SK-N-DZ (cell line): ENCODE results near the gene CCDC185.
"Not testable (repeated sequence)": the region's sequence is repeated elsewhere in the genome, so short reads cannot be mapped to it uniquely, and the experiment has no call there.

ENCODE experiments used
- DNase-seq: peaks from one replicate; pipeline ENCODE4 v3.0.0-alpha.2; 2015; ENCODE audit warnings: low spot score

Gene CCDC185

GRCh38 chr1:223394242-223394641 is 1.0 kb downstream of the CCDC185 start:
- no peak for DNase-seq

- no peak for DNase-seq
Measured at GRCh38 chr1:223394706-223395105, 1.5 kb downstream of the CCDC185 start.

DNA sequence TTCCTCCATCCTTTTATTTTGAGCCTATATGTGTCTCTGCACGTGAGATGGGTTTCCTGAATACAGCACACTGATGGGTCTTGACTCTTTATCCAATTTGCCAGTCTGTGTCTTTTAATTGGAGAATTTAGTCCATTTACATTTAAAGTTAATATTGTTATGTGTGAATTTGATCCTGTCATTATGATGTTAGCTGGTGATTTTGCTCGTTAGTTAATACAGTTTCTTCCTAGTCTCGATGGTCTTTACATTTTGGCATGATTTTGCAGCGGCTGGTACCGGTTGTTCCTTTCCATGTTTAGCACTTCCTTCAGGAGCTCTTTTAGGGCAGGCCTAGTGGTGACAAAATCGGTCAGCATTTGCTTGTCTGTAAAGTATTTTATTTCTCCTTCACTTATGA is 6.2 kb downstream of the CCDC185 start:
- DNase-seq, result not testable (repeated sequence)

- DNase-seq, result no peak
Measured at GRCh38 chr1:223401873-223402789, 8.9 kb downstream of the CCDC185 start.

DNA sequence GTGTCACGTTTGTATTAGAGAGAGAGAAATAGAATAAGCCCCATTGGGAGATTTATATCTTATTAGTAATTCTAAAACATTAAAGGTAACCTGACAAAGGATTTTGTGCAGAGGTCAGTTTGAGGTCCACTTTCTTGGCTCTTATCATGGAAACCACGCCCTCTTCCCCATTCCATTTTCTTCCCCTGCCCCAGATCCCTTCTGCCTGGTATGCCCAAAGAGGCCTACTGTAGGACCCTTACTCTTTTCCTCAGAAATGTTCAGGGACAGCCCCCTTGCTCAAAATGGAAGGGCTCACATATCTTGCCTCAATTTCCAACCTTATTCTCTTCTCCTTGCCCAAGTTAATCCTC is 9.6 kb downstream of the CCDC185 start:
- no peak for DNase-seq

DNA sequence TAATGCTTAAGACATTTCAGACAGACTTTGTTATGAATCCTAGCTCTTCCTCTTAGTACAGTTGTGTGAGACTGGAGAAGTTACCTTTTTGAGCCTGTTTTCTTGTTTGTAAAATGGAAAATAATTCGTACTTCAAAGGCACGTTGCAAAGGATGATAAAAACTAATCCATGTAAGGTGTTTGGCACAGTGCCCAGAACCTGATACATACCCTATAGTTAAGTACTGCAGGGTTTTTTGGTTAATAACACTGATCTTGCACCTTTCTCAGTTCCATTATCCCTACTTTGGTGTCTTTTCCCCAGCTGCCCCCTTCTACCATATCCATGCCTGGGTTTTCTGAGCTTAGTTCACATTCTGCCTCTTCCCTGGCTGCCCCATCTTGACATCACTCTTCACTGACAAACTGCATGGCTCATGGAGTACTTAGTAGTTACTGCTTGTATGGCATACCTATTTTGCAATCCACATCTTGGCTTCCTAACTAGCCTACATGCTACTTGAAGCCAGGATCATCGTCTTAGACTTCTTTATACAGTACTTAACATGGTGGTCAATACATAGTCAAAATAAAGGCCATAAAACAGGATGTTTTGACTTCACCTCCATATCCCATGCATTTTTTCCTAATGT is 10.1 kb downstream of the CCDC185 start:
- no peak for DNase-seq

DNA sequence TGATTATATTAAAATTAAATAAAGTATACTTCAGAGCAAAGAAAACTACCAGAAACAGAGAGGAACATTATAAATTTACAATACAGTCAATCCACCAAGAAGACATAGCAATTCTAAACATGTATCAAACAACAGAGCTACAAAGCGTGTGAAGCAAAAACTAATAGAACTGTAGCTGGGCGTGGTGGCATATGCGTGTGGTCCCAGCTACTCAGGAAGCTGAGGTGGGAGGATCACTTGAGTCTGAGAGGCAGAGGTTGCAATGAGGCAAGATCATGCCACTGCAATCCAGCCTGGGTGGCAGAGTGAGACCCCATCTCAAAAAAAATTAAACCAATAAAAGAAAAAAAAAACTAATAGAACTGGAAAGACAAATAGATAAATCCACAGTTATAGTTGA is 12.3 kb downstream of the CCDC185 start:
- no peak for DNase-seq

DNA sequence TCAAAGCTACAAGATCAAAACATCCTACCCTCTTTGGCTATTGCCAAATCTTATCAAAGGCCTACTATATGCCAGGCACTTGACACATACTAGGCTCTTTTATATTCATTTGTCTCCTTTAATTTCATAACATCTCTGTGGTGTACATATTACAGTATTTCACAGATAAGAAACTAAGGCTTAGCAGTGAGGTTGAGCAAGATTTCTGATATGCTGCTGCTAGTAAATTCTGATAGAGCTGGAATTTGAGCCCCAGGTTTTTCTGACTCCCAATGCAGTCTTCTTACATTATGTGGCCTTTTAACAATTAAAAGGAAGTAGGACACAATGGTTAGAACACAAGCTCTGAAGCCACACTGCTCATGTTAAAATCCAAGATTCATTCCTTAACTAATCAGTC is 16.8 kb downstream of the CCDC185 start:
- no peak for DNase-seq

DNA sequence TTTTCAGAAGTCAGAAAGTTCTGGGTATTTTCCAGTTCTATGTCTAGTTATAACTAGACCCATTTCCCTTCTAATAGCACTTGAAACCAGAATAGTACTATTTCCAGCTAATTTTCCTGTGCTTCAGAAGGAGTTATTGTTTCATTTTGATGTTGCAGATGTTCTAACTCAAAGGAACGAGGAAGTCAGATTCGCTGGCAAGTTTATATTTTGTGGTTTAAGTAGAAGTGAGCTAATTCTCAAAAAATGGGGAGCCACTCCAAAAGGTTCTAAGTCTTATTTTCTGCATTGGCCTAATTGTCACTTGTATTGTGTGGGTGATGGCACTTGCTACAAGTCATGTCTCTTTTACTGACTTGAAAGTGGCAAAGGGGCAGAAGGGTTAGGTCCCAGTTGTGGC is 18.1 kb downstream of the CCDC185 start:
- DNase-seq, result no peak

DNA sequence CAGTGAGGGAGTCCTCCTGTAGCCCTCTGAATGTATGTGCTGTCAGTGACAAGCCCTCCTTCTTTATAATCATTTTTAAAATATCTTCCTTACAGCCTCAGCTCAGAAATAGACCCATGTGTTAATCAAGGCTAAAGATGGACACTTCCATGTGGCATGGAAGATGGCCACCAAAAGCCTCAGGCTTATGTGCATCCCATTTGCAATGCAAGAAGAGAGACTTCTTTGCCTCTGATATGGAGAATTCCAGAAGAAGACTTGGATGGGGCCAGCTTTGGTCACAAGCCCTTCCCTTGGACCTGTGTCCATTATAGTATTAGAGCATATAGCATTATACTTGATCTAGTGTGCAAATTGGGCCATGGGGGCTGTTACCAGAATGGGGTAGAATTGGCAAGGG is 18.5 kb downstream of the CCDC185 start:
- no peak for DNase-seq

DNA sequence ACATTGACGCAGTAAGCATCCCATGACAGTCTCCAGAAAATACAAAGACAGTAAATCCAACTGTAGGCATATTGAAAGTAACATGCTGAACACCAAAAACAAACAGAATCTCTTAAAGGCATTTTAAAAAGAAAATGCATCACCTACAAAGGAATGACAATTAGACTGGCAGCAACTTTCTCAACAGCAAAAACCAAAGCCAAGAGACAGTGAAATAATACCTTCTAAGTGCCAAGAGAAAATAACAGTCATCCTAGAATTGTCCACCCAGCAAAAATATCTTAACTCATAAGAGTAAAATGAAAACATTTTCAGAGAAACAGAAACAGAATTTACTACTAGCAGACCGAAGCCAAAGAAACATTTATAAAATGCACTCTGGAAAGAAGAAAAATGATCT is 20.0 kb downstream of the CCDC185 start:
- no peak for DNase-seq

- no peak for DNase-seq
Measured at GRCh38 chr1:223417444-223417843, 24.2 kb downstream of the CCDC185 start.

DNA sequence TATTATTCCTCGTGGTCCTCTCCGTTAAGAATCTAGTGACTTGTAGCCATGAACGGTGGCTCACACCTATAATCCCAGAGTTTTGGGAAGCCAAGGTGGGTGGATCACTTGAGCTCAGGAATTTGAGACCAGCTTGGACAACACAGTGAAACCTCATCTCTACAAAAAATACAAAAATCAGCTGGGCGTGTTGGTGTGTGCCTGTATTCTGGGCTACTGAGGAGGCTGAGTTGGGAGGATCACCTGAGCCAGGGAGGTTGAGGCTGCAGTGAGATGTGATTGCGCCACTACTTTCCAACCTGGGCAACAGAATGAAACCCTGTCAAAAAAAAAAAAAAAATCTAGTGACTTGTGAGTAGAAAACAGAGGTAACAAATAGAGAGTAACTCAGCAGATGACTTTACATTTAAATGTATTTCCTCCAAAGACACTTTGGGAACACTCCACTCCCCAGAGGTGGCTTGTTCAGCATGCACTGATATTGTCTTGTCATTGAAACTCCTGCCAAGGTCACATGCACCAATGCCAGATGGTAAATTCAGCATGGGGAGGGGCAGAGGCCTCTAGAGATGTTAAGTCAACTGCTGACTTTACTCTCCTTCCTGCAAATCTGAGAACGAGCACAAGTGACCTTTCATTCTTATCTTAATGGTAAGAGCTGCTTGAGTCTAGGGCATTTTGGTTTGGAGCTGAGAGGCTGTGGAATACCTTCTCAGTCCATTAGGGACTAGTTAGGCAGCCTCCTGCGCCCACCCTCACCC is 24.9 kb downstream of the CCDC185 start:
- DNase-seq, result no peak

DNA sequence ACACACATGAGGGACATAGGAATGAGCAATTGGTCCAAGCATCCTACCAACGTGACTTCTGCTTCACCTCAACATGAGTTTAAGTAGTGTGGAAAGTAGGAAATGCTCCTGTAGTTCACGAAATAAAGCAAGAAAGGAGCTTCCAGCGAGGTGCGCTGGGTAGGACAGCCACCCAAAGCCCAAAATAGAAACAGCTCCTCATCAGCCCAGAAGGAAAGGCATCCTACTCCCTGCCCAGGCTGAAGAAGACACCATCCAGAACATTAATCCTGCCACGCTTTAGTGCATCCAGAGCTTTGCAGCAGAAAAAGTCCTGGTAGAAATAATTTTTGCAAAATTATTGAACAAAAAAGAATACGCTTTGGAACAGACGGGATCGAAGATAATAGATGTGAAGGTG is 25.9 kb downstream of the CCDC185 start:
- DNase-seq, result no peak

- DNase-seq, result no peak
Measured at GRCh38 chr1:223419561-223419960, 26.3 kb downstream of the CCDC185 start.

- DNase-seq, result no peak
Measured at GRCh38 chr1:223421025-223421424, 27.8 kb downstream of the CCDC185 start.

- no peak for DNase-seq
Measured at GRCh38 chr1:223421676-223422075, 28.5 kb downstream of the CCDC185 start.

DNA sequence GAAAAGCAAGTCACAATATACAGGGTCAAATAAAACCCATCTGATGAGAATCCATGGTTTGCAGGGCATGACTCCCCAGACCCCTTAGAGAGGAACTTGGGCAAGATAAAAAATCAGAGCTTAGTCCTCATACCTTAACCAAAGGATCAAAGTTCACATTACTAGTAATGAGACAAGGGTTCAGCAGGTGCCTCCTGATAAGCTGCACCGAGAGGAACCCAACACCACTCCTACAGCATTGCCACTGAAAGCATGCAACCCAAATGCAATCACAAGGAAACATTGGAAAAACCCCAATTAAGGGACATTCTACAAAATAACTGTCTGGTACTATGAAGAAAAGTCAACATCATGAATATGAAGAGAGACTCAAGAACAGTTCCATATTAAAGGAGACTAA is 29.7 kb downstream of the CCDC185 start:
- no peak for DNase-seq

- no peak for DNase-seq
Measured at GRCh38 chr1:223423641-223424233, 30.5 kb downstream of the CCDC185 start.

DNA sequence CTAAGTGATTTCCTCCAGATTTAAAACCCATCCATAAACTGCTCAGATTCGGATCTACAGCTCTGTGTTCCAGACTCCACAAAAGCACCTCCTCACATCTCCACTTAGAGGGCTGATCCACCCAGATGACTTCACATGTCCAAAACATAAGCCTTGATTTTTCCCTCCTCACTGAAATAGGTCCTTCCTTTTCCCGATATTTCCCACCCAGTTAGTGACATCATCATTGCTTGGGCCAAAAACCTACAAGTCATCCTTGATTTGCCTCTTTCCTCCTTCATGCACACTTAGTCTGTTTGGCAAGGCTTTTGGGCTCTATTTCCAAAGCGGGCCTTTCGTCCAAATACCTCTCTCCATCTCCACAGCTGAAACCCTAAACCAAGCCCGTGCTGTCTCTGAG is 32.3 kb downstream of the CCDC185 start:
- no peak for DNase-seq

GRCh38 chr1:223426936-223427335 is 33.7 kb downstream of the CCDC185 start:
- no peak for DNase-seq

GRCh38 chr1:223429313-223429731 is 36.1 kb downstream of the CCDC185 start:
- DNase-seq, result no peak
